Left kidney (tissue), 2 donors: Measurements from ENCODE around the gene APOBR. TPM values are rescaled to one million over a fixed set of nuclear protein-coding genes. Genes with fewer than 3 reads are reported as not detected.
"Not testable (repeated sequence)": the region's sequence is repeated elsewhere in the genome, so short reads cannot be mapped to it uniquely, and the experiment has no call there.

Experiments used
- DNase-seq: peaks from one replicate; pipeline ENCODE4 v3.0.0-alpha.2; 2013
- polyA plus RNA-seq: library from polyadenylated mRNA; unstranded; fragments of 120-200 nt; gene quantifications from one replicate; pipeline ENCODE4 v1.2.1, GENCODE V29; 2013; ENCODE audit not compliant: insufficient read length

The APOBR gene
- polyA plus RNA-seq, 1 donor, result 0.50 TPM

DNA sequence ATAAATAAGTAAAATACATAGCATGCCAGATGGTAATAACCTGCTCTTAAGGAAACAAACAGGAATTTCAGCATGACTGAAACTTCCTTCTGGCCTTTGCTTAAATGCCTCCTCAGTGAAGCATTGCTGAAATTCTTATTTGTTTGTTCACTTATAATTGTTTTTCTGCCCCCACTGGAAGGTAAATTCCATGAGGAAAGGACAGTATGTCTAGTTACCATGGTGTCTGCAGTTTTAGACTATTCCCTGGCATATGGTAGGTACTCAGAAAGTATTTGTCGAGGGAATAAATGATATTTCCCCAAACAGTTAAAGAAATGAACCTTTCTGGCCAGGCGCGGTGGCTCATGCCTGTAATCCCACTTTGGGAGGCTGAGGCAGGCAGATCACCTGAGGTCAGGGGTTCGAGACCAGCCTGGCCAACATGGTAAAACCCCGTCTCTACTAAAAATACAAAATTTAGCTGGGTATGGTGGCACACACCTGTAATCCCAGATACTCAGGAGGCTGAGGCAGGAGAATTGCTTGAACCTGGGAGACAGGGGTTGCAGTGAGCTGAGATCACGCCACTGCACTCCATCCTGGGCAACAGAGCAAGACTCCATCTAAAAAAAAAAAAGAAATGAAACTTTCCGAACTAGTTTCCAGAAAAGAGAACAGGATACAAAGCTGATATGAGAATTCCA lies 32.8 kb downstream of the APOBR start:
- not testable (repeated sequence) for DNase-seq

DNA sequence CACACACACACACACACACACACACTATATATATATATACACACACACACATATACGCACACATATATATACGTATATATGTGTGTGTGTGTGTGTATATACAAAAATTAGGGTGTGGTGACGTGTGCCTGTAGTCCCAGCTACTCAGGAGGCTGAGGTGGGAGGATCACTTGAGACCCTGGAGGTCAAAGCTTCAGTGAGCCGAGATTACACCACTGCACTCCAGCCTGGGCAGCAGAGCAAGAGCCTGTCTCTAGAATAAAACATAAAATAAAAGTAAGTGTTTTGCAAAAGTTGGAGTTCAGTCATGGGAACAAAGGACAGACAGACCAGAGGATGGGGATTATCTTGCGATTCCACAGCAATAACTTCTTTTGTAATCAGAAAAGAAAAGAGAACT lies 33.5 kb downstream of the APOBR start:
- DNase-seq, result no peak

GRCh38 chr16:28528463-28528867 lies 34.0 kb downstream of the APOBR start:
- no peak for DNase-seq

GRCh38 chr16:28529124-28529523 lies 34.7 kb downstream of the APOBR start:
- no peak for DNase-seq

DNA sequence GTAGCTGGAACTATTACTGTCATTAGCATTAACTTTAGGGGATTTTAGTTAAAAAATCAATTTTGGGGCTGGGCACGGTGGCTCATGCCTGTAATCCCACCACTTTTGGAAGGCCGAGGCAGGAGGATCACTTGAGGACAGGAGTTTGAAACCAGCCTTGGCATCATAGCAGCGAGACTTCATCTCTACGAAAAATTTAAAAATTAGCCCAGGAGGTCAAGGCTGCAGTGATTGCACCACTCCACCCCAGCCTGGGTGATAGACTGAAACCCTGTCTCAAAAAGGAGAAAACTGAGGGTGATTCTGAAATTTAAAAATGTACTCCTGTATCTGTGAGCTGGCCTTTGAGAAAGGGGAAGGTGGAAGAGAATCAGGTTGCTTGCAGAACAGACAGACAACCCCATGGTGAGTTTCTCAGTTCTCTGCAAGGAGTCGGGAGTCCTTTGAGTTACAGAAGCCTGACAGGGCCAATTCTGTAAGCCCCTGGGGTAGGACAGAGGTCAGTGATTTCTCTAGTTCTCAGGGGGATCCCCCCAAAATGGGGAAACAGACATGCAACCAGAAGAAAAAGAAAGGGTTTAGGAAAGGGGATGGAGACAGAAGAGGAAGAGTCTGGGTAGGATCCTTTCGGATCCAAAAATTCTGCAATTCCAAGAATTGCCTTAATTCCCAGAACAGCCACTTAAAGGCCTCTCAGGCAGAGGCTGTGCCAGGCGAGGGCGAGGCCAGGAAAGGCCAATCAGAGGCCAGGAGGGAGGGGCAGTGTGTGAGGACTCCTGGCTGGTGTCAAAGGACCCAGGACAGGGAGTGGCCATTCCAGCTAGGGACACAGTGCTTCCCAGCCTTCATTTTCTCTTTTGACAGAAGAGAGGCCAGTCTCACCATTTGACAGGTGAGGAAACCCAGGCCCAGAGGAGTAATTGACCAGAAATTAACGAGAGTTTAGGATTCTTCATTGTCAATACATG lies 37.6 kb downstream of the APOBR start:
- no peak for DNase-seq

GRCh38 chr16:28532940-28533647 lies 38.7 kb downstream of the APOBR start:
- no peak for DNase-seq

- no peak for DNase-seq
Measured at GRCh38 chr16:28534542-28535373, 40.3 kb downstream of the APOBR start.

DNA sequence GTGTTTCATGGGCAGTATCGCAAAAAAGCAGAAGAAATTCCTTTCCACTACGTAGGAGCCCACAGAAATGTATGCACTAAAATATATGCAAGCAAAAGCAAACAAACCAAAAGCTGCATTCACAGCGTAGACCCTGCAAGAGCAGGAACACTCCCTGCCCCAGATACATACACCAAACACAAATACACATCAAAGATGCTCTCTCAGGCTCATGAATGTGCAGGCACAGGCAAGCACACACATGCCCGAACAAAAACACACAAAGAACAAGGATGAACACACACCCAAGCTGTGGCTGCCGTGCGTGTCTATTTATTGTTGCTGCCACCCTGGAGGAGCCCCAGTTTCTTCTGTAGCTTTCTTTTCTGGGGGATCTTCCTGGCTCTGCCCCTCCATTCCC lies 42.6 kb downstream of the APOBR start:
- DNase-seq, result no peak

DNA sequence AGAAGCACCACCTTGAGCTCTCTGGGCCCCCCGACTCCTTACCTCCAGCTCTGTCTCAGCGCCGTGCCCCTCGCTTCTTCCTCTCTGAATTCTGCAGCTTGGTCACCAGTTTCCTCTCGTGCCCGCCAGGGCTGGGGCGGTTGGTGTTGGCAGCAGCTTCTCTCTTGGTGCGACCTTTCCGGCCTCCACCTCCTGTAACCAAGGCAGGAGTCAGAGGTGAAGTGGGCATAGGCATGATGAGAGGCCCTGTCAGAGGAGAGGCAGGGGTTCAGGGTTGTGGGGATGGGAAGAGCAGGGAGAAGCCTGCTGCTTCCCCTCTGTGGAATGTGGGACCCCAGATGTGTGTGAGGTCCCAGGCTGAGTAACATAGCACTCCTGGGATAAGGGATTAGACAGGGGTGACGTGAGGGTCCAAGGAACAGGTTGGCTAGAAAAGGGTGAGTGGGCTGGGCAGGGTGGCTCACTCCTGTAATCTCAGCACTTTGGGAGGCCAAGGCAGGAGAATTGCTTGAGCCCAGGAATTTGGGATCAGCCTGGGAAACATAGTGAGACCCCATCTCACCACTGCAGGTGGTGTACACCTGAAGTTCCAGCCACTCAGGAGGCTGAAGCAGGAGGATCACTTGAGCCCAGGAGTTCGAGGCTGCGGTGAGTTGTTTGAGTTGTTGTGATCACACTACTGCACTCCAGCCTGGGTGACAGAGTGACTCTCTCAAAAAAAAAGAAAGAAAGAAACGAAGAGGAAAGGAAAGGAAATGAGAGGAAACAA lies 43.7 kb downstream of the APOBR start:
- DNase-seq, result no peak

DNA sequence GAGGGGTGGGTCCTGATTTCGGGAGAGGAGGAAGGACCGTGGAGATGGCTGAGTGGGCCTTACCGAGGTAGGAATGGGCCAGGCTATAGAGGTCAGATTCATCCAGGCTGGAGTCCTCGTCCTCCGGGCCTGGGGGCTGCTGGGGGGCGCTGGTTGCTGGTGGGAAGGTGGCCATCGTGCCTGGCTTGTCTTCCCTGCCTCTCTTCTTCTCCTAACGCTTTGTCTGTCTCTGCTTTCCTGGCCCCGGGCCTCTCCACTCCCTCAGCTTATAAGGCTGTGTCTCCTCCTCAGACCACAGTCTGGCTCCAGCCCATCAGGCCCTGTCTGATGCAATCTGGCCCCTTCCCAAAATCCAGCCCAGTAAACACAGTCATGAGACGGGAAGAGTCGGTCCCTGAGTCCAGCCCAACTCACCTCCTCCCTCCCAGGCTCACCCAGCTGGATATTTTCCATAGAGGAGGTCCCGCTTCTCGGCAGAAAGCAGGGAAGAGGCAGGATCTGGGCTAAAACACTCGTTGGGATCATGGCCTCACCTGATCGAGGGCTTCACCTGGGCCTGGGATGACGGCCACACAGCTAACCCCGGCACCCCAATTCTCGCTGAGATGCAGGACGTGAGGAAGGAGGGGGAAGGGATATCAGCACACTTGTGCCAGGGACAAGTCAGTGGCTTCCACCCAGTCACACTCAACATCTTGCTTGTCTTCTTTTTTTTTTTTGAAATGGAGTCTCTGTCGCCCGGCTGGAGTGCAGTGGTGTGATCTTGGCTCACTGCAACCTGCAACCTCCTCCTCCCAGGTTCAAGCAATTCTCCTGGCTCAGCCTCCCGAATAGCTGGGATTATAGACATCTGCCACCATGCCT lies 44.5 kb downstream of the APOBR start, which contains the start of gene NUPR1:
NUPR1 (minus strand) TSS at position 242 of the 864 bp plus-strand sequence; CDS start at position 175, 67 bp downstream.
- DNase-seq, result peak; percentile 62

DNA sequence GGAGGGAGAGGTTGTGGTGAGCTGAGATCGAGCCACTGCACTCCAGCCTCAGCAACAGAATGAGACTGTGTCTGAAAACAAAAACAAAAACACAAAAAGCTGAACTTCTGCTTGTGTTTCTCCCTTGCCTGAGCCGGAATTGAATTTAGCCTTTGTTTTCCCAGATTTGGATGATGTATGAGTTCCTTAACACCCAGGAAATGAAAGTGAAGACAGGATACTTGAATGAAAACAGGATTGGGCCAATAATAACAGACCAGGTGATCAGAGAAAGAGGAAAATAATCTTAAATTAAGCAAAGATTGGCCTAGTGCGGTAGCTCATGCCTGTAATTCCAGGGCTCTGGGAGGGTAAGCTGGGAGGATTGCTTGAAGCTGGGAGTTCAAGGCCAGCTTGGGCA lies 45.9 kb downstream of the APOBR start:
- DNase-seq, result no peak

DNA sequence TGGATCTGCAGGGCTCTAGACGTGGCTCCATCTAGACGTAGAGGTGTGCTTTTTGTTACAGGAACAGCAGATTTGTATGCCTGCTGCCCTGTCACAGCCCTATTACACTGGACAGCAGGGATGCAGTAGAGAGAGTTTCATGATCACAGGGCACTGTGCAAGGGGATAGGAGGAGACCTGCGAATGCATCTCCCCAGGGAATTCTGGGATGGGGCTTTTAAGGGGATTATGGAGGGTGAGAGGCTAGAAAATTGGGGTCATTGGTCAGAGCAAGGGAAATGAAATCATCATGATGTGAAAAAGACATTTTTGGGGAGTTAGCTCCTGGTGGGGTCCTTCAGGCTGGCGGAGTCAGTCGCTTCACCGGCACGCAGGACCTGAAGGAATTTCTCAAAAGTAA lies 48.2 kb downstream of the APOBR start:
- DNase-seq, result no peak

DNA sequence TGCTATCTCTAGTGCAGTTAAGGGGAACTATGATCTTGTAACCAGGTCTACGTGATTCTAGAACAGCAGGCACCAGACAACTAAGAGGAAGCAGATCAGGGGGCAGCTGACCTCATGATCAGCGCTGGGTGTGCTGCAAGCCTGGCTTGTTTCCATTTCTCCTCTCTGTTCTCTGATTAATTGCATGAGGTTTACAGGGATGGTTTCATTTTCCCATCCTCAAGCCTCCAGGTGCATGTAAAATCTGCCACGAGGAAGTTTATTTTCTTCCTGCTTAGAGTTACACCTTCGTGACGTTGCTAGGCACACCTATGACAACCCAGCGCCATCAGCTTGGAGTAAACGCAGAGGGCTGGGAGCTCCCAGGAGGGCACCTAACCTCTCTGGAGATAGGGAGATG lies 48.6 kb downstream of the APOBR start:
- no peak for DNase-seq

- no peak for DNase-seq
Measured at GRCh38 chr16:28544998-28545397, 50.6 kb downstream of the APOBR start.

DNA sequence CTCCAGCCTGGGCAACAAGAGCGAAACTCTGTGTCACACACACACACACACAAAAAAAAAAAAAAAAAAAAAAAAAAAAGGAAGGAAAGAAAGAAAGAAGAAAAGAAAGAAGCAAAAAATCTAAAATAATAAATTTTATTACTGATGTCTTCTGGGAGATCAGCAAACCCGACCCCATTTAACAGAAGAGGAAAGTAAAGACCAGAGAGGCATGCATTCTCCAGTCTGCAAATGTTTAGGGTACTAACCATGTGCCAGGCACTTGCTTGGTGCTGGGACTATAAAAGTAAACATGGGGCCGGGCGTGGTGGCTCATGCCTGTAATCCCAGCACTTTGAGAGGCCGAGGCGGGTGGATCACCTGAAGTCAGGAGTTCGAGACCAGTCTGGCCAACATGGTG lies 51.5 kb downstream of the APOBR start:
- not testable (repeated sequence) for DNase-seq

DNA sequence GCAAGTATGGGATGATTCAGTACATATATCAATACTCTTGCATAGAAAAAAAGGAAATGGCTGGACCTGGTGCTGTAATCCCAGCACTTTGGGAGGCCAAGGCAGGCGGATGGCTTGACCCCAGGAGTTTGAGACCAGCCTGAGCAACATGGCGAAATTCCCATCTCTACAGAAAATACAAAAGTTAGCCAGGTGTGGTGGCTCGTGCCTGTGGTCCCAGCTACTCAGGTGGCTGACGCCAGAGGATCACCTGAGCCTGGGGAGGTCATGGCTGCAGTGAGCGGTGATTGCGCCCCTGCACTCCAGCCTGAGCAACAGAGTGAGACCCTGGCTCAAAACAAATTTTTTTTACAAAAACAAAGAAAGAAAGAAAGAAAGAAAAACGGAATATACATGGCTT lies 52.2 kb downstream of the APOBR start:
- DNase-seq, result no peak

- DNase-seq, result no peak
Measured at GRCh38 chr16:28548306-28548802, 53.9 kb downstream of the APOBR start.
